ENCODE measurements around the gene RIN2.

GRCh38 chr20:19769507-19769906 lies 11.4 kb downstream of the RIN2 start:
- TF ChIP-seq CTCF (IDR thresholded peaks at IDR 0.05) (no peak), POLR2A (IDR thresholded peaks at IDR 0.05) (no peak)

Data from Peyer's patch (tissue), 4 donors.